SH-SY5Y (cell line): ENCODE results near the gene RBM8A.

ENCODE experiments used
- GATA2 ChIP-seq: IDR thresholded peaks from 2 replicates; pipeline ENCODE4 v1.6.1; 2011; ENCODE audit warnings: mild to moderate bottlenecking, low read depth, low read length
- GATA3 ChIP-seq: IDR thresholded peaks from 2 replicates; pipeline ENCODE4 v1.6.1; 2011; ENCODE audit warnings: low read depth, mild to moderate bottlenecking, low read length, moderate library complexity

DNA sequence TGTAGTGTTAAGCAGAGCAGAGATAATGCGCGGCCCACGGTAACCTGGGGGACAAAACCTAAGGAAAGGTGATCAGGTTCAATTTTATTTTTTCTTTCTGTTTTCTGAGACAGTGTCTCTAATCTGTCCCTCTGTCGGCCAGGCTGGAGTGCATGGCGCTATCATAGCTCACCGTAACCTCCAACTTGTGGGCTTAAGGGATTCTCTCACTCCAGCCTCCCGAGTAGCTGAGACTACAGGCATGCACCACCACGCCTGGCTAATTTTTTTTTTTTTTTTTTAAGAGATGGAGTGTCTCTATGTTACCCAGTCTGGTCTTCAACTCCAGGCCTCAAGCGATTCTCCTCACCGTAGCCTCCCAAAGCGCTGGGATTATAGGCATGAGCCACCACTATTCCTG lies 40.9 kb downstream of the RBM8A start:
- TF ChIP-seq GATA2 (no peak), GATA3 (no peak)
